Endothelial cell of umbilical vein (primary cell): ENCODE results near the gene ST6GALNAC3. TPM values are rescaled to one million over a fixed set of nuclear protein-coding genes. Genes with fewer than 3 reads are reported as not detected.

ENCODE experiments used
- BruUV-seq: library from RNA; stranded (reverse); fragments of 400-500 nt; replicated peaks from 2 replicates; lab custom pipeline; 2021; lab: Mats Ljungman, UMichigan
- CTCF ChIA-PET: fragments of 300-600, 350-600 bp; sonication (Branson Sonifier 250); formaldehyde crosslinking; loops from one replicate; lab custom pipeline; 2021; ENCODE audit warnings: antibody characterized with exemption, inconsistent platforms; lab: Charles Lee
- POLR2A ChIA-PET: fragments of 300-600, 350-600 bp; sonication (Branson Sonifier 250); formaldehyde crosslinking; loops from one replicate; lab custom pipeline; 2021; ENCODE audit warnings: antibody characterized with exemption, inconsistent platforms; lab: Charles Lee
- DNase-seq: peaks from one replicate; pipeline ENCODE4 v3.0.0-alpha.2; 2011; ENCODE audit warnings: low read depth, low spot score
- FAIRE-seq: peaks from 2 replicates; lab custom pipeline; 2011; peaks lifted over from hg19 to GRCh38; lab: Jason Lieb, UNC
- H2AFZ ChIP-seq: 2 replicates; pipeline ENCODE4 v1.6.0; 2012; ENCODE audit warnings: low read depth, low read length, control low read depth, inconsistent platforms
- H3K27ac ChIP-seq: 2 replicates; pipeline ENCODE4 v1.5.1; 2011; ENCODE audit warnings: low read depth, mild to moderate bottlenecking, control low read depth, low read length, moderate library complexity; ENCODE audit not compliant: insufficient read depth
- H3K27me3 ChIP-seq, 2 experiments: 2 replicates each; pipeline versions ENCODE4 v1.6.0 to v1.6.1; 2011; ENCODE audit warnings: low read length in 2 of 2, mixed read lengths in 1 of 2; ENCODE audit not compliant: control insufficient read depth in 2 of 2, insufficient read depth in 2 of 2
- H3K36me3 ChIP-seq, 2 experiments: 2 replicates in 1 of 2; 3 replicates in 1 of 2; pipeline ENCODE4 v1.5.1; 2011; ENCODE audit warnings: low read length in 2 of 2, mild to moderate bottlenecking in 1 of 2, moderate library complexity in 1 of 2; ENCODE audit not compliant: control insufficient read depth in 2 of 2, insufficient read depth in 2 of 2; ENCODE audit errors: extremely low read depth in 1 of 2
- H3K4me1 ChIP-seq: 3 replicates; pipeline ENCODE4 v1.5.1; 2011; ENCODE audit warnings: mild to moderate bottlenecking, low read length; ENCODE audit not compliant: control insufficient read depth, insufficient read depth; ENCODE audit errors: extremely low read depth
- H3K4me2 ChIP-seq: 2 replicates; pipeline ENCODE4 v1.6.1; 2011; ENCODE audit warnings: low read length, control low read depth, mixed read lengths; ENCODE audit not compliant: insufficient read depth
- H3K4me3 ChIP-seq, 3 experiments: fragments of 200-600 bp in 1 of 3; sonication (generic), shearing (Covaris generic) in 1 of 3; replicated peaks in 1 of 3; 2 replicates each; pipeline ENCODE4 v1.5.1; 2011 to 2016; ENCODE audit warnings: control low read depth in 3 of 3, low read length in 3 of 3, mild to moderate bottlenecking in 2 of 3, inconsistent platforms in 1 of 3, low read depth in 1 of 3, moderate library complexity in 1 of 3; ENCODE audit not compliant: insufficient read depth in 1 of 3
- H3K79me2 ChIP-seq: 2 replicates; pipeline ENCODE4 v1.6.0; 2012; ENCODE audit warnings: low read length, inconsistent platforms; ENCODE audit not compliant: control insufficient read depth, insufficient read depth
- H3K9ac ChIP-seq: replicated peaks from 2 replicates; pipeline ENCODE3; 2011; ENCODE audit warnings: low read length, control low read depth; ENCODE audit not compliant: insufficient read depth; ENCODE audit errors: extremely low read depth
- H3K9me1 ChIP-seq: replicated peaks from 3 replicates; pipeline ENCODE4 v1.6.0; 2011; ENCODE audit warnings: mild to moderate bottlenecking, low read length; ENCODE audit not compliant: control insufficient read depth, insufficient read depth; ENCODE audit errors: extremely low read depth
- H3K9me3 ChIP-seq: replicated peaks from 2 replicates; pipeline ENCODE4 v1.5.1; 2012; ENCODE audit warnings: low read length, inconsistent platforms; ENCODE audit not compliant: control insufficient read depth, insufficient read depth
- H4K20me1 ChIP-seq: replicated peaks from 2 replicates; pipeline ENCODE3; 2011; ENCODE audit warnings: mild to moderate bottlenecking, low read length; ENCODE audit not compliant: control insufficient read depth, insufficient read depth; ENCODE audit errors: extremely low read depth
- CTCF ChIP-seq, 2 donors: IDR thresholded peaks; 1 replicate in 1 of 2; 2 replicates in 1 of 2; pipeline ENCODE4 v1.5.1; 2011; ENCODE audit warnings: low read length in 2 of 2, mild to moderate bottlenecking in 2 of 2, moderate library complexity in 2 of 2, control low read depth in 1 of 2, inconsistent platforms in 1 of 2, low read depth in 1 of 2; ENCODE audit not compliant: insufficient read depth in 1 of 2; ENCODE audit errors: extremely low read depth in 1 of 2
- EZH2 ChIP-seq: IDR thresholded peaks from 2 replicates; pipeline ENCODE4 v1.6.1; 2012; ENCODE audit warnings: borderline replicate concordance, low read depth, mild to moderate bottlenecking, moderate library complexity, low read length, inconsistent platforms; ENCODE audit not compliant: severe bottlenecking
- FOS ChIP-seq: IDR thresholded peaks from 2 replicates; pipeline ENCODE4 v1.6.1; 2011; ENCODE audit warnings: mild to moderate bottlenecking, low read length, moderate library complexity, borderline replicate concordance; ENCODE audit not compliant: insufficient read depth
- GATA2 ChIP-seq: IDR thresholded peaks from 2 replicates; pipeline ENCODE4 v1.7.0; 2011; ENCODE audit warnings: low read depth, mild to moderate bottlenecking, moderate library complexity, mixed read lengths, low read length; ENCODE audit not compliant: insufficient read length, insufficient read depth
- JUN ChIP-seq: IDR thresholded peaks from 2 replicates; pipeline ENCODE4 v1.6.1; 2011; ENCODE audit warnings: borderline replicate concordance, low read depth; ENCODE audit not compliant: insufficient read length, insufficient read depth
- MAX ChIP-seq: IDR thresholded peaks from 2 replicates; pipeline ENCODE4 v1.6.1; 2011; ENCODE audit not compliant: insufficient read depth, insufficient read length
- MYC ChIP-seq: IDR thresholded peaks from one replicate; pipeline ENCODE4 v1.6.1; 2011; ENCODE audit warnings: mild to moderate bottlenecking, low read depth, low read length
- POLR2A ChIP-seq: IDR thresholded peaks from 2 replicates; pipeline ENCODE4 v1.6.1; 2012; ENCODE audit warnings: low read depth, mild to moderate bottlenecking, control low read depth, low read length
- POLR2AphosphoS5 ChIP-seq: IDR thresholded peaks from 2 replicates; pipeline ENCODE4 v1.6.1; 2012; ENCODE audit warnings: low read depth, mild to moderate bottlenecking, control low read depth, low read length, moderate library complexity; ENCODE audit not compliant: insufficient read depth
- dilution Hi-C: fragments of 300-500 bp; cut with MboI; formaldehyde crosslinking; loops from one replicate; pipeline ENCODE4 v1.15.0; 2019; ENCODE audit warnings: low sequenced_read_pairs; ENCODE audit not compliant: extremely low pct_ligation_motif_present
- intact Hi-C: fragments of 100-400 bp; cut with micrococcal nuclease; formaldehyde crosslinking; loops from one replicate; pipeline ENCODE4 v1.10.0; 2022
- polyA plus RNA-seq, 4 experiments: library from polyadenylated mRNA; depleted of rRNA in 3 of 4; stranded (reverse) in 3 of 4; unstranded in 1 of 4; fragments of >200 nt; gene quantifications; 2 replicates each; pipeline versions ENCODE4 v1.2.1 to v1.2.3, GENCODE V29; 2011 to 2012; ENCODE audit warnings: missing spikeins in 1 of 4
- total RNA-seq: library from RNA; stranded (reverse); gene quantifications from 2 replicates; pipeline ENCODE4 v1.2.3, GENCODE V29; 2021

Gene ST6GALNAC3
- total and polyA plus RNA-seq, 2 donors (not counting 3 experiments of a cell fraction or from before 2014, with no cell fraction given) = 7.6 to 48.3 TPM

GRCh38 chr1:76366726-76367125 is 292.2 kb downstream of the ST6GALNAC3 start:
- POLR2A ChIA-PET = no interaction called here
- H3K9me1 ChIP-seq = no peaks in the 10 kb centered on the region
- BruUV-seq = no TSS peak
- CTCF ChIA-PET = interaction anchor here (1.6 kb wide), 1 partner anchor 21 kb away, joined by 4 read pairs; no protein-coding TSS in a partner anchor
- H3K27me3 ChIP-seq = no peaks in the 10 kb centered on the region
- FAIRE-seq (no peak), DNase-seq (no peak)
- dilution Hi-C loops (no loop called here), intact Hi-C loops (no loop called here)
- no peak overlapping the region for H2AFZ ChIP-seq
- peaks cover 5% of the 10 kb centered on the region for H3K4me1 ChIP-seq
- no peak overlapping the region for H3K9ac ChIP-seq
- H3K27ac ChIP-seq = no peak overlapping the region
- H4K20me1 ChIP-seq = no peaks in the 10 kb centered on the region
- no peak for TF ChIP-seq POLR2AphosphoS5
- TF ChIP-seq GATA2 = no peak
- no peak for TF ChIP-seq FOS
- TF ChIP-seq MAX = no peak
- no peaks in the 10 kb centered on the region for H3K36me3 ChIP-seq
- H3K4me3 ChIP-seq = no peak overlapping the region
- H3K79me2 ChIP-seq = no peaks in the 10 kb centered on the region
- H3K9me3 ChIP-seq = no peaks in the 10 kb centered on the region
- no peak overlapping the region for H3K4me2 ChIP-seq

- BruUV-seq = no TSS peak
- TF ChIP-seq POLR2AphosphoS5 (no peak), MYC (no peak), CTCF (IDR thresholded peaks at IDR 0.05; ENCODE audit: extremely low read depth in 1 of 2, insufficient read depth in 1 of 2, low read depth in 1 of 2, low read length in 2 of 2) (no peak), FOS (no peak), MAX (no peak), EZH2 (no peak), GATA2 (no peak), JUN (no peak), POLR2A (no peak)
- Histone ChIP-seq H2AFZ (no peak overlapping the region), H3K79me2 (no peaks in the 10 kb centered on the region), H3K4me2 (no peak overlapping the region), H3K9me1 (no peaks in the 10 kb centered on the region), H3K27me3 (no peaks in the 10 kb centered on the region), H3K9me3 (no peaks in the 10 kb centered on the region), H3K27ac (no peak overlapping the region), H3K4me1 (peaks cover 3% of the 10 kb centered on the region), H3K9ac (no peak overlapping the region), H3K36me3 (no peaks in the 10 kb centered on the region), H4K20me1 (peaks cover 3% of the 10 kb centered on the region), H3K4me3 (no peak overlapping the region)
- ChIA-PET POLR2A (no interaction called here), CTCF (no interaction called here)
- intact Hi-C loops (no loop called here), dilution Hi-C loops (no loop called here)
- DNase-seq (no peak), FAIRE-seq (no peak)
Observed at GRCh38 chr1:76371941-76372340, 297.4 kb downstream of the ST6GALNAC3 start.
